HepG2 (cell line): ENCODE measurements around the gene PKM. TPM values are rescaled to one million over a fixed set of nuclear protein-coding genes. Genes with fewer than 3 reads are reported as not detected.

Experiments
- EP300 ChIP-seq, 3 experiments: sonication (generic) in 1 of 3; formaldehyde crosslinking in 1 of 3; IDR thresholded peaks; 2 replicates each; pipeline versions ENCODE4 v1.5.1 to v1.6.1; 2011 to 2020; ENCODE audit warnings: low read depth in 2 of 3, low read length in 2 of 3, borderline replicate concordance in 1 of 3, improper control_type of control experiment in 1 of 3, mild to moderate bottlenecking in 1 of 3, missing genetic modification reagents in 1 of 3, moderate library complexity in 1 of 3
- FOXP1 ChIP-seq, 2 experiments: fragments of 450-650 bp in 1 of 2; IDR thresholded peaks; 2 replicates each; pipeline ENCODE4 v1.6.1; 2017 to 2018; ENCODE audit warnings: antibody characterized with exemption in 1 of 2
- KDM5A ChIP-seq: fragments of 200-600 bp; sonication (generic); IDR thresholded peaks from 2 replicates; pipeline ENCODE4 v1.7.0; 2018; ENCODE audit warnings: antibody characterized with exemption, mild to moderate bottlenecking, low read length, borderline replicate concordance
- LCORL ChIP-seq, 2 experiments: fragments of 450-650 bp in 1 of 2; sonication (generic) in 1 of 2; formaldehyde crosslinking in 1 of 2; IDR thresholded peaks; 2 replicates each; pipeline versions ENCODE4 v1.5.0 to v1.6.1; 2017 to 2020; ENCODE audit warnings: antibody characterized with exemption in 1 of 2, missing genetic modification reagents in 1 of 2
- MAF1 ChIP-seq: sonication (generic); formaldehyde crosslinking; IDR thresholded peaks from 2 replicates; pipeline ENCODE4 v1.5.0; 2020; ENCODE audit warnings: missing genetic modification reagents, borderline replicate concordance
- MNT ChIP-seq: fragments of 450-650 bp; IDR thresholded peaks from 2 replicates; pipeline ENCODE4 v1.6.1; 2016
- SETDB1 ChIP-seq: sonication (generic); formaldehyde crosslinking; IDR thresholded peaks from 2 replicates; pipeline ENCODE4 v1.5.1; 2020; ENCODE audit warnings: missing genetic modification reagents, mild to moderate bottlenecking, borderline replicate concordance
- U2AF2 ChIP-seq: fragments of 200-400 bp; formaldehyde crosslinking; IDR thresholded peaks from 2 replicates; pipeline ENCODE4 v1.6.1; 2017; ENCODE audit warnings: low read depth, mild to moderate bottlenecking, low read length
- ZBTB14 ChIP-seq: sonication (generic); formaldehyde crosslinking; IDR thresholded peaks from 2 replicates; pipeline ENCODE4 v1.4.0; 2020; ENCODE audit warnings: missing genetic modification reagents
- ZNF274 ChIP-seq: sonication (generic); formaldehyde crosslinking; IDR thresholded peaks from 2 replicates; pipeline ENCODE4 v1.5.1; 2020; ENCODE audit warnings: mild to moderate bottlenecking, missing genetic modification reagents
- polyA plus RNA-seq, 8 experiments: library from polyadenylated mRNA; depleted of rRNA in 3 of 8; stranded (reverse) in 7 of 8; unstranded in 1 of 8; fragments of >200 nt; fragmentation: Illumina TruSeq in 4 of 8; extraction: Trizol in 4 of 8; gene quantifications; 2 replicates each; pipeline versions ENCODE4 v1.2.1 to v1.2.3, GENCODE V29; 2011 to 2016; ENCODE audit warnings: low read depth in 4 of 8, missing spikeins in 1 of 8, mixed read lengths in 1 of 8; ENCODE audit not compliant: insufficient read depth in 1 of 8
- total RNA-seq, 5 experiments: library from RNA; depleted of rRNA; stranded (reverse); fragments of >200 nt; fragmentation: Illumina TruSeq; extraction: Trizol; gene quantifications; 2 replicates each; pipeline ENCODE4 v1.2.3, GENCODE V29; 2016; ENCODE audit warnings: low read depth in 1 of 5
- TF ChIP-seq, protein P1 (sequence below): sonication (generic); formaldehyde crosslinking; IDR thresholded peaks from 2 replicates; pipeline ENCODE4 v1.4.0; 2020; ENCODE audit warnings: missing genetic modification reagents
- TF ChIP-seq, protein P2 (sequence below): sonication (generic); formaldehyde crosslinking; IDR thresholded peaks from 2 replicates; pipeline ENCODE4 v1.5.0; 2020; ENCODE audit warnings: mild to moderate bottlenecking, missing genetic modification reagents, borderline replicate concordance

Gene PKM
- total and polyA plus RNA-seq, 2 of the 13 experiments (the other 11 are each of a cell fraction or from before 2014, with no cell fraction given), result 488 to 780 TPM

GRCh38 chr15:72231066-72231832 is at the start of gene PKM (continued):
- TF ChIP-seq MNT, result peak; percentile 30; the same call in 1 of the 2 replicates
- TF ChIP-seq LCORL (IDR thresholded peaks at IDR 0.05), result peak; percentile 98
- peak; percentile 46; the same call in 1 of the 2 replicates for TF ChIP-seq LCORL (CRISPR knock-in tag; IDR thresholded peaks at IDR 0.05)
- TF ChIP-seq, protein P1, sequence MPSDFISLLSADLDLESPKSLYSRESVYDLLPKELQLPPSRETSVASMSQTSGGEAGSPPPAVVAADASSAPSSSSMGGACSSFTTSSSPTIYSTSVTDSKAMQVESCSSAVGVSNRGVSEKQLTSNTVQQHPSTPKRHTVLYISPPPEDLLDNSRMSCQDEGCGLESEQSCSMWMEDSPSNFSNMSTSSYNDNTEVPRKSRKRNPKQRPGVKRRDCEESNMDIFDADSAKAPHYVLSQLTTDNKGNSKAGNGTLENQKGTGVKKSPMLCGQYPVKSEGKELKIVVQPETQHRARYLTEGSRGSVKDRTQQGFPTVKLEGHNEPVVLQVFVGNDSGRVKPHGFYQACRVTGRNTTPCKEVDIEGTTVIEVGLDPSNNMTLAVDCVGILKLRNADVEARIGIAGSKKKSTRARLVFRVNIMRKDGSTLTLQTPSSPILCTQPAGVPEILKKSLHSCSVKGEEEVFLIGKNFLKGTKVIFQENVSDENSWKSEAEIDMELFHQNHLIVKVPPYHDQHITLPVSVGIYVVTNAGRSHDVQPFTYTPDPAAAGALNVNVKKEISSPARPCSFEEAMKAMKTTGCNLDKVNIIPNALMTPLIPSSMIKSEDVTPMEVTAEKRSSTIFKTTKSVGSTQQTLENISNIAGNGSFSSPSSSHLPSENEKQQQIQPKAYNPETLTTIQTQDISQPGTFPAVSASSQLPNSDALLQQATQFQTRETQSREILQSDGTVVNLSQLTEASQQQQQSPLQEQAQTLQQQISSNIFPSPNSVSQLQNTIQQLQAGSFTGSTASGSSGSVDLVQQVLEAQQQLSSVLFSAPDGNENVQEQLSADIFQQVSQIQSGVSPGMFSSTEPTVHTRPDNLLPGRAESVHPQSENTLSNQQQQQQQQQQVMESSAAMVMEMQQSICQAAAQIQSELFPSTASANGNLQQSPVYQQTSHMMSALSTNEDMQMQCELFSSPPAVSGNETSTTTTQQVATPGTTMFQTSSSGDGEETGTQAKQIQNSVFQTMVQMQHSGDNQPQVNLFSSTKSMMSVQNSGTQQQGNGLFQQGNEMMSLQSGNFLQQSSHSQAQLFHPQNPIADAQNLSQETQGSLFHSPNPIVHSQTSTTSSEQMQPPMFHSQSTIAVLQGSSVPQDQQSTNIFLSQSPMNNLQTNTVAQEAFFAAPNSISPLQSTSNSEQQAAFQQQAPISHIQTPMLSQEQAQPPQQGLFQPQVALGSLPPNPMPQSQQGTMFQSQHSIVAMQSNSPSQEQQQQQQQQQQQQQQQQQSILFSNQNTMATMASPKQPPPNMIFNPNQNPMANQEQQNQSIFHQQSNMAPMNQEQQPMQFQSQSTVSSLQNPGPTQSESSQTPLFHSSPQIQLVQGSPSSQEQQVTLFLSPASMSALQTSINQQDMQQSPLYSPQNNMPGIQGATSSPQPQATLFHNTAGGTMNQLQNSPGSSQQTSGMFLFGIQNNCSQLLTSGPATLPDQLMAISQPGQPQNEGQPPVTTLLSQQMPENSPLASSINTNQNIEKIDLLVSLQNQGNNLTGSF, result no peak
- peak; percentile 51; the same call in 1 of the 2 replicates for TF ChIP-seq KDM5A
- TF ChIP-seq U2AF2, result 0 out of 2 replicates have a peak, but pooled peaks have one; percentile 11
- TF ChIP-seq, protein P2, sequence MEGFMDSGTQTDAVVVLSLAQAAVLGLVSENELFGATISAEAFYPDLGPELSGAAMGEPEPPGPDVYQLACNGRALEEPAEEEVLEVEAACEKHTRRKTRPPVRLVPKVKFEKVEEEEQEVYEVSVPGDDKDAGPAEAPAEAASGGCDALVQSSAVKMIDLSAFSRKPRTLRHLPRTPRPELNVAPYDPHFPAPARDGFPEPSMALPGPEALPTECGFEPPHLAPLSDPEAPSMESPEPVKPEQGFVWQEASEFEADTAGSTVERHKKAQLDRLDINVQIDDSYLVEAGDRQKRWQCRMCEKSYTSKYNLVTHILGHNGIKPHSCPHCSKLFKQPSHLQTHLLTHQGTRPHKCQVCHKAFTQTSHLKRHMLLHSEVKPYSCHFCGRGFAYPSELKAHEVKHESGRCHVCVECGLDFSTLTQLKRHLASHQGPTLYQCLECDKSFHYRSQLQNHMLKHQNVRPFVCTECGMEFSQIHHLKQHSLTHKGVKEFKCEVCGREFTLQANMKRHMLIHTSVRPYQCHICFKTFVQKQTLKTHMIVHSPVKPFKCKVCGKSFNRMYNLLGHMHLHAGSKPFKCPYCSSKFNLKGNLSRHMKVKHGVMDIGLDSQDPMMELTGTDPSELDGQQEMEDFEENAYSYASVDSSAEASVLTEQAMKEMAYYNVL (CRISPR knock-in tag), result 0 out of 2 replicates have a peak, but pooled peaks have one; percentile 38
- peak; percentile 73 for TF ChIP-seq ZBTB14 (CRISPR knock-in tag)
- TF ChIP-seq FOXP1 (IDR thresholded peaks at IDR 0.05), result no peak
- TF ChIP-seq FOXP1 (CRISPR knock-in tag; IDR thresholded peaks at IDR 0.05), result peak; percentile 40; the same call in 1 of the 2 replicates
- 0 out of 4 replicates have a peak, but pooled peaks of 1 of the 2 experiments have one; percentile 18 for TF ChIP-seq EP300 (IDR thresholded peaks at IDR 0.05; ENCODE audit: low read depth in 2 of 2, low read length in 2 of 2)
- no peak; the same call in 1 of the 2 replicates for TF ChIP-seq EP300 (CRISPR knock-in tag; IDR thresholded peaks at IDR 0.05; ENCODE audit: borderline replicate concordance)
- TF ChIP-seq ZNF274 (CRISPR knock-in tag), result peak; percentile 42
- TF ChIP-seq SETDB1, result no peak
- peak; percentile 45; the same call in 1 of the 2 replicates for TF ChIP-seq MAF1 (CRISPR knock-in tag)
